ENCODE data around the gene SESN1.
"Not testable (repeated sequence)": the region's sequence is repeated elsewhere in the genome, so short reads cannot be mapped to it uniquely, and the experiment has no call there.

The SESN1 gene

DNA sequence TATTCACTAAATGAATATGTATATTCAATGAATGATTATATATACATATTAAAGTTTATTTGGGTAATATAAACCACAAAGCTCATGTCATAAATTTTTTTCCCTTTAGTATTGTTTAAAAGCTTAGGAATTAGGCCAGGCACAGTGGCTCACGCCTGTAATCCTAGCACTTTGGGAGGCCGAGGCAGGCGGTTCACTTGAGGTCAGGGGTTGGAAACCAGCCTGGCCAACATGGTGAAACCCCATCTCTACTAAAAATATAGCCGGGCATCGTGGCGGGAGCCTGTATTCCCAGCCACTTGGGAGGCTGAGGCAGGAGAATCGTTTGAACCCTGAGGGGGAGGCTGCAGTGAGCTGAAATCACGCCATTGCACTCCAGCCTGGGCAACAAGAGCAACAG, 10.5 kb downstream of the SESN1 start:
- not testable (repeated sequence) for H3K27me3 Mint-ChIP-seq; H3K9me3 Mint-ChIP-seq; H3K4me3 Mint-ChIP-seq; H3K27ac Mint-ChIP-seq; DNase-seq; ATAC-seq; H3K36me3 Mint-ChIP-seq (ENCODE audit: low read depth)
- H3K4me1 Mint-ChIP-seq = peaks cover 13% of the 10 kb centered on the region

DNA sequence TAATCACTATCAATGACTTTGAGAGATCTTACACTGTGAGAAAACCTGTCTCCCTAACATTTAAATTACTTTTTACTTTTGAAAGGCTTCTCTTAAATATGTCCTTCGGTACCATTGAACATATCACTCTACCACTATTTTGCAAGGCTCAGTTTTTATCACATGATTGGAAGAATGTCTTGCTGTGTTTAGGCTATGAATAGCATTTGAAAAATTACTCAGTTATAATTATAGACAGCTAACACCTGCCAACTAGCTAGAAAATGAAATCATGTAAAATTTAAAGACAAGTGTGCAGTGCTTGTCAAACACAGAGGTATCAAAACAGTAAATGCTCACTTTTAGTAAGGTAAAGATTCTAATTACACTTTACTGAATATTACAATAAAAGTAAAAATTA, 11.0 kb downstream of the SESN1 start:
- Mint-ChIP-seq H3K4me1 (peaks cover 13% of the 10 kb centered on the region), H3K27me3 (no peaks in the 10 kb centered on the region), H3K36me3 (ENCODE audit: low read depth) (no peaks in the 10 kb centered on the region), H3K4me3 (no peak overlapping the region), H3K27ac (no peak overlapping the region), H3K9me3 (no peaks in the 10 kb centered on the region)
- ATAC-seq (no peak), DNase-seq (no peak)

GRCh38 chr6:109082188-109082577, 12.5 kb downstream of the SESN1 start:
- Mint-ChIP-seq H3K27ac (no peak overlapping the region), H3K4me1 (peaks cover 13% of the 10 kb centered on the region), H3K4me3 (no peak overlapping the region), H3K27me3 (no peaks in the 10 kb centered on the region), H3K9me3 (no peaks in the 10 kb centered on the region), H3K36me3 (ENCODE audit: low read depth) (no peaks in the 10 kb centered on the region)
- ATAC-seq = peak; percentile 28
- no peak for DNase-seq

DNA sequence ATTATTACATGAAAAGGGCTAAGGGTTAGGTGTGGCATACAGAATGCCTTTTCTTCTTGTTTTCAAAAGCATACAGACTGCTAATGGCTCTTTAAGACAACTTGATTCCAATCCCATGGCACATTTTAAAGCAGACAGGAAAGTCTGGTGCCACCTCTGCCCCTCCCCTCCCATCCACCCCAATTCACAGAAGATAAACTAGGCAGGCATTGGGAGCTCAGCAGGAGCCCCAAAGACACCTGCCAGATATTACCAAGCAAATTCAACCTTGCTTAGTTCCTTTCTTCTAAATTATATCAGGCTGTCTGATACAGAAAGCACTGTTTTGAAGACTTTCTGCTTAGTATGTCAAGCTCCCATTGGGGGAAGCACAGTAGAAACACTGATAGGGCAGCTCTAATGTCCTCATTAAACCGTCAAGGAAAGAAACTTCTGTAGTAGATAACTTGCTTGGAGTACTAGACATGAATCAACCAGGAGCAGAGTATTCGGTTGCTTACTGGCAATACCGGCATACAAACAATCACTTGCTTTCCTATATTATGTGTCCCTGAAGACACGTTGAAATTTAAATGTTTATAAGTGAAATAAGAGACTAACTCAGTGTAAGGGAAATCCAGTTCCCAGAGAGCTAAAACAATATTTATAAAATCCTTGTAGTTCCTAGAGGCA, 13.0 kb downstream of the SESN1 start:
- Mint-ChIP-seq H3K9me3 (no peaks in the 10 kb centered on the region), H3K27me3 (no peaks in the 10 kb centered on the region), H3K27ac (no peak overlapping the region), H3K4me1 (peaks cover 13% of the 10 kb centered on the region), H3K36me3 (ENCODE audit: low read depth) (no peaks in the 10 kb centered on the region), H3K4me3 (no peak overlapping the region)
- DNase-seq (no peak), ATAC-seq (no peak)

- no peak for DNase-seq
- Mint-ChIP-seq H3K9me3 (no peaks in the 10 kb centered on the region), H3K36me3 (ENCODE audit: low read depth) (no peaks in the 10 kb centered on the region), H3K4me1 (peaks cover 13% of the 10 kb centered on the region), H3K27me3 (no peaks in the 10 kb centered on the region), H3K27ac (no peak overlapping the region), H3K4me3 (no peak overlapping the region)
- no peak for ATAC-seq
Measured at GRCh38 chr6:109081026-109081425, 13.6 kb downstream of the SESN1 start.

GRCh38 chr6:109079981-109080380, 14.7 kb downstream of the SESN1 start:
- Mint-ChIP-seq H3K4me3 (no peak overlapping the region), H3K36me3 (ENCODE audit: low read depth) (no peaks in the 10 kb centered on the region), H3K9me3 (no peaks in the 10 kb centered on the region), H3K27ac (no peak overlapping the region), H3K27me3 (no peaks in the 10 kb centered on the region), H3K4me1 (peaks cover 13% of the 10 kb centered on the region)
- no peak for ATAC-seq
- no peak for DNase-seq

DNA sequence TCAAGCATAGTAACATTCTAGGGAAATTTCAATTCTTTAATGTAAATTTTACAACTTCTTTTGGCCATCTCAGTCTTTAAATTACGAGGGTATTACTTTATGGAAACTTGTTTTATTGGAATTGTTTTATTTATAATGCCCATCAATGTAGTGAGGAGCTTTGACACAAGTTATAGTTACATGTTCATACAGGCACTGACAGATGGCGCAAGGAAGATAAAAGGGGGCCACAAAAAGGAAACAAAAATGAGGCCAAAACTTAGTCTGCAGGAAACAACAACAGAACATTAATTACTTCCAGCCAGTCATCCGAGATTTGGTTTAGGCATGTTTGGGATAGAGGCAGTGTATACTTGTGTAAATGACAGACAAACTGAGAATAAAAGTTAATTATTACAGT, 18.3 kb downstream of the SESN1 start:
- no peak for ATAC-seq
- peaks cover 15% of the 10 kb centered on the region for H3K4me1 Mint-ChIP-seq
- H3K9me3 Mint-ChIP-seq = no peaks in the 10 kb centered on the region
- no peaks in the 10 kb centered on the region for H3K36me3 Mint-ChIP-seq (ENCODE audit: low read depth)
- H3K27me3 Mint-ChIP-seq = no peaks in the 10 kb centered on the region
- DNase-seq = no peak
- no peak overlapping the region for H3K27ac Mint-ChIP-seq
- no peak overlapping the region for H3K4me3 Mint-ChIP-seq

- ATAC-seq (no peak), DNase-seq (no peak)
- H3K27me3 Mint-ChIP-seq = no peaks in the 10 kb centered on the region
- no peak overlapping the region for H3K27ac Mint-ChIP-seq
- no peaks in the 10 kb centered on the region for H3K9me3 Mint-ChIP-seq
- H3K4me1 Mint-ChIP-seq = peaks cover 20% of the 10 kb centered on the region
- no peaks in the 10 kb centered on the region for H3K36me3 Mint-ChIP-seq (ENCODE audit: low read depth)
- H3K4me3 Mint-ChIP-seq = no peak overlapping the region
Measured at GRCh38 chr6:109075934-109076333, 18.7 kb downstream of the SESN1 start.

GRCh38 chr6:109074133-109074415, 20.6 kb downstream of the SESN1 start:
- Mint-ChIP-seq H3K4me1 (peaks cover 27% of the 10 kb centered on the region), H3K27me3 (no peaks in the 10 kb centered on the region), H3K36me3 (ENCODE audit: low read depth) (no peaks in the 10 kb centered on the region), H3K4me3 (no peak overlapping the region), H3K27ac (no peak overlapping the region), H3K9me3 (no peaks in the 10 kb centered on the region)
- DNase-seq (no peak), ATAC-seq (no peak)

GRCh38 chr6:109073344-109074132, 21.1 kb downstream of the SESN1 start:
- no peak overlapping the region for H3K4me3 Mint-ChIP-seq
- peaks cover 27% of the 10 kb centered on the region for H3K4me1 Mint-ChIP-seq
- no peaks in the 10 kb centered on the region for H3K36me3 Mint-ChIP-seq (ENCODE audit: low read depth)
- H3K27me3 Mint-ChIP-seq = no peaks in the 10 kb centered on the region
- ATAC-seq (no peak), DNase-seq (peak; percentile 43)
- no peaks in the 10 kb centered on the region for H3K9me3 Mint-ChIP-seq
- no peak overlapping the region for H3K27ac Mint-ChIP-seq

GRCh38 chr6:109071125-109071917, 23.3 kb downstream of the SESN1 start:
- Mint-ChIP-seq H3K36me3 (ENCODE audit: low read depth) (no peaks in the 10 kb centered on the region), H3K27me3 (no peaks in the 10 kb centered on the region), H3K27ac (no peak overlapping the region), H3K4me3 (peak overlapping the region; percentile 4), H3K9me3 (no peaks in the 10 kb centered on the region), H3K4me1 (peaks cover 27% of the 10 kb centered on the region)
- ATAC-seq (no peak), DNase-seq (no peak)

DNA sequence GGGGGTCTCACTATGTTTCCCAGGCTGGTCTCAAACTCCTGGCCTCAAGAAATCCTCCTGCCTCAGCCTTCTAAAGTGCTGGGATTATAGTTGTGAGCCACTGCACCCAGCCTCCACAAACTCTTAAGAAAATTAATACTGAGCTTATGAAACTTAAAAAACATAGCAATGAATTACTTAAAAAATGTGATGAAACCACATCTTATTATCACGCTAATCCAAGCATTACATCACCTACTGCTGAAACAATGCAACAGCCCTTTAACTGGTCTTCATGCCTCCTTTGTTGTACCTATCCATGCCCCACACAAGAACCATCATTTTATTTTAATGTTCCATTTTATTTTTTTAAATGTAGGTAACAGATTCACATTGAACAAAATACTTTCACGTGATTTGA, 24.9 kb downstream of the SESN1 start:
- ATAC-seq (no peak), DNase-seq (no peak)
- Mint-ChIP-seq H3K4me1 (peaks cover 27% of the 10 kb centered on the region), H3K36me3 (ENCODE audit: low read depth) (no peaks in the 10 kb centered on the region), H3K4me3 (no peak overlapping the region), H3K27me3 (no peaks in the 10 kb centered on the region), H3K27ac (no peak overlapping the region), H3K9me3 (no peaks in the 10 kb centered on the region)

DNA sequence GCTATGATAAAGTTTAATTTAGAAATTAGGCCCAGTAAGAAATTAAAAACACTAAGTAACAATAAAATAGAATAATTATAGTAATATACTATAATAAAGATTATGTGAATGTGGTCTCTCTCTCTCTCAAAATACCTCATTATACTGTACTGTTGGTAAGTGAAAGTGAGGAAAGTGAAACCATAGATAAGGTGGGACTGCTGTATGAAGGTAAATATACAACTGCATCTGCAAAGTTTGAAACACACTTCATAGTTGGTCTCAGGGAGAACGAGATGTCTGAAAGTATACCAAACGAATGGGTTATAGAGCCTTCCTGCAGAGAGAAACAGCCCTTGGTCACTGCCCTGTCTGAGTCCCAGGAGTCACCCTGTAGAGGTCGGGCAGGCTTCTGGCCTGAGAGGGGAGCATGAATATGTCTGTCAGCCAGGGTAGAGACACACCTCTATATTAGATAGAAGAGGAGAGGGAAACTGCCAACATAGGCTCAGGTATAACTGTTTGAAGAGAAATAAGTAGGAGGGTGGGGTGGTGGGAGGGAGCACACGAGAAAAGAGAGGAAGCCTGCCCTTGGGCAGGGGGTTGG, 31.8 kb downstream of the SESN1 start:
- ATAC-seq (no peak), DNase-seq (no peak)
- no peak overlapping the region for H3K4me3 Mint-ChIP-seq
- no peaks in the 10 kb centered on the region for H3K9me3 Mint-ChIP-seq
- H3K4me1 Mint-ChIP-seq = peaks cover 29% of the 10 kb centered on the region
- no peaks in the 10 kb centered on the region for H3K27me3 Mint-ChIP-seq
- no peak overlapping the region for H3K27ac Mint-ChIP-seq
- no peaks in the 10 kb centered on the region for H3K36me3 Mint-ChIP-seq (ENCODE audit: low read depth)

GRCh38 chr6:109062216-109062615, 32.4 kb downstream of the SESN1 start:
- H3K36me3 Mint-ChIP-seq (ENCODE audit: low read depth) = no peaks in the 10 kb centered on the region
- DNase-seq = no peak
- H3K4me1 Mint-ChIP-seq = peaks cover 29% of the 10 kb centered on the region
- H3K27me3 Mint-ChIP-seq = no peaks in the 10 kb centered on the region
- H3K27ac Mint-ChIP-seq = no peak overlapping the region
- no peaks in the 10 kb centered on the region for H3K9me3 Mint-ChIP-seq
- ATAC-seq = no peak
- H3K4me3 Mint-ChIP-seq = no peak overlapping the region

DNA sequence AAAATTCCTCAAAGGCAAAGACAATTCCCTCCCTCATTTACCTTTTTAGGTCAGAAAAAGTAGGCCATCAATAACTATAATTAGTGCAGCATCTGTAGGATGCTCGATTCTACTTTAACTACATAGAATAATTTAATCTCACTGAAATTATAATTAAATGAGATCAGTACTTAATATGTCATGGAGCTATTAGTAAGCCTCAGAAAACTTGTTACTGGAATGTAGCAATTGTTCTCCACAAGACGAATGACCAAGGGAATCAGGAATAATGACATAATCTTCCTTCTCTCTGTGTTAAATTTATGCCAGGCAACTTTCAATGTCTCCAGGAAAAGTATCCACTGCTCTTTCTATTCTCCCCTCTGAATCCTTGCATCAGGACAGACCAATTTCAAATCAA, 34.1 kb downstream of the SESN1 start:
- DNase-seq (no peak), ATAC-seq (no peak)
- Mint-ChIP-seq H3K9me3 (no peaks in the 10 kb centered on the region), H3K4me1 (peaks cover 29% of the 10 kb centered on the region), H3K4me3 (no peak overlapping the region), H3K27me3 (no peaks in the 10 kb centered on the region), H3K27ac (no peak overlapping the region), H3K36me3 (ENCODE audit: low read depth) (peaks cover 2% of the 10 kb centered on the region)
